Renal pelvis (tissue), 12 donors: ENCODE data around the gene GSN. TPM values are rescaled to one million over a fixed set of nuclear protein-coding genes. Genes with fewer than 3 reads are reported as not detected.

Experiments used
- DNase-seq: peaks from one replicate; pipeline ENCODE4 v3.0.0-alpha.2; 2013
- long read RNA-seq, 16 experiments: transcript quantifications; one replicate each; lab custom pipeline, GENCODE V29; 2026
- polyA plus RNA-seq, 3 donors: library from polyadenylated mRNA; unstranded; fragments of 120-200 nt; gene quantifications; one replicate each; pipeline ENCODE4 v1.2.1, GENCODE V29; 2013; ENCODE audit not compliant: insufficient read length in 3 of 3

Gene GSN
- polyA plus RNA-seq, result 100 to 1,000 TPM; 147 to 225 (median 173) TPM
- long read RNA-seq, donor 1, transcript GSN-204 (17 exons, 2,657 nt), result major isoform, 30 of 86 reads
- long read RNA-seq, donor 1, partial matches to known transcripts, result 29 of 86 reads
- long read RNA-seq, donor 1, other reads (novel, unspliced or antisense), result 21 of 86 reads
- long read RNA-seq, donor 2, transcript GSN-204 (17 exons, 2,657 nt), result major isoform, 45 of 199 reads
- long read RNA-seq, donor 2, partial matches to known transcripts, result 136 of 199 reads
- long read RNA-seq, donor 2, other reads (novel, unspliced or antisense), result 11 of 199 reads
- long read RNA-seq, donor 3, transcript GSN-204 (17 exons, 2,657 nt), result major isoform, 20 of 133 reads
- long read RNA-seq, donor 3, partial matches to known transcripts, result 92 of 133 reads
- long read RNA-seq, donor 3, other reads (novel, unspliced or antisense), result 15 of 133 reads
- long read RNA-seq, donor 4, transcript GSN-204 (17 exons, 2,657 nt), result major isoform, 40 of 105 reads
- long read RNA-seq, donor 4, transcript GSN-203 (19 exons, 2,664 nt), result minor isoform, 6 of 105 reads
- long read RNA-seq, donor 4, partial matches to known transcripts, result 37 of 105 reads
- long read RNA-seq, donor 4, other reads (novel, unspliced or antisense), result 17 of 105 reads
- long read RNA-seq, donor 5, transcript GSN-204 (17 exons, 2,657 nt), result major isoform, 13 of 36 reads
- long read RNA-seq, donor 5, partial matches to known transcripts, result 18 of 36 reads
- long read RNA-seq, donor 5, other reads (novel, unspliced or antisense), result 0 of 36 reads
- long read RNA-seq, donor 6, transcript GSN-204 (17 exons, 2,657 nt), result major isoform, 19 of 57 reads
- long read RNA-seq, donor 6, partial matches to known transcripts, result 24 of 57 reads
- long read RNA-seq, donor 6, other reads (novel, unspliced or antisense), result 10 of 57 reads
- long read RNA-seq, donor 7, transcript GSN-203 (19 exons, 2,664 nt), result minor isoform, 8 of 216 reads
- long read RNA-seq, donor 7, transcript GSN-204 (17 exons, 2,657 nt), result major isoform, 58 of 216 reads
- long read RNA-seq, donor 7, transcript GSN-211 (3 exons, 680 nt), result minor isoform, 5 of 216 reads
- long read RNA-seq, donor 7, partial matches to known transcripts, result 118 of 216 reads
- long read RNA-seq, donor 7, other reads (novel, unspliced or antisense), result 27 of 216 reads
- long read RNA-seq, donor 8, transcript GSN-204 (17 exons, 2,657 nt), result major isoform, 45 of 100 reads
- long read RNA-seq, donor 8, transcript GSN-211 (3 exons, 680 nt), result minor isoform, 5 of 100 reads
- long read RNA-seq, donor 8, partial matches to known transcripts, result 42 of 100 reads
- long read RNA-seq, donor 8, other reads (novel, unspliced or antisense), result 5 of 100 reads
- long read RNA-seq, donor 9, transcript GSN-203 (19 exons, 2,664 nt), result minor isoform, 5 of 208 reads
- long read RNA-seq, donor 9, transcript GSN-204 (17 exons, 2,657 nt), result major isoform, 37 of 208 reads
- long read RNA-seq, donor 9, partial matches to known transcripts, result 149 of 208 reads
- long read RNA-seq, donor 9, other reads (novel, unspliced or antisense), result 14 of 208 reads
- long read RNA-seq, donor 10, transcript GSN-204 (17 exons, 2,657 nt), result major isoform, 14 of 126 reads
- long read RNA-seq, donor 10, partial matches to known transcripts, result 101 of 126 reads
- long read RNA-seq, donor 10, other reads (novel, unspliced or antisense), result 8 of 126 reads
- long read RNA-seq, donor 11, transcript GSN-204 (17 exons, 2,657 nt), result major isoform, 24 of 77 reads
- long read RNA-seq, donor 11, partial matches to known transcripts, result 33 of 77 reads
- long read RNA-seq, donor 11, other reads (novel, unspliced or antisense), result 13 of 77 reads
- long read RNA-seq, donor 12, transcript GSN-203 (19 exons, 2,664 nt), result minor isoform, 5 of 97 reads
- long read RNA-seq, donor 12, transcript GSN-204 (17 exons, 2,657 nt), result major isoform, 38 of 97 reads
- long read RNA-seq, donor 12, partial matches to known transcripts, result 36 of 97 reads
- long read RNA-seq, donor 12, other reads (novel, unspliced or antisense), result 17 of 97 reads
- long read RNA-seq, donor 13, partial matches to known transcripts, result 18 of 29 reads
- long read RNA-seq, donor 13, other reads (novel, unspliced or antisense), result 8 of 29 reads
- long read RNA-seq, donor 14, result 0 reads
- long read RNA-seq, donor 15, full-length matches to known transcripts, result 29 of 271 reads
- long read RNA-seq, donor 15, partial matches to known transcripts, result 217 of 271 reads
- long read RNA-seq, donor 15, other reads (novel, unspliced or antisense), result 25 of 271 reads
- long read RNA-seq, donor 16, full-length matches to known transcripts, result 41 of 101 reads
- long read RNA-seq, donor 16, partial matches to known transcripts, result 44 of 101 reads
- long read RNA-seq, donor 16, other reads (novel, unspliced or antisense), result 16 of 101 reads

DNA sequence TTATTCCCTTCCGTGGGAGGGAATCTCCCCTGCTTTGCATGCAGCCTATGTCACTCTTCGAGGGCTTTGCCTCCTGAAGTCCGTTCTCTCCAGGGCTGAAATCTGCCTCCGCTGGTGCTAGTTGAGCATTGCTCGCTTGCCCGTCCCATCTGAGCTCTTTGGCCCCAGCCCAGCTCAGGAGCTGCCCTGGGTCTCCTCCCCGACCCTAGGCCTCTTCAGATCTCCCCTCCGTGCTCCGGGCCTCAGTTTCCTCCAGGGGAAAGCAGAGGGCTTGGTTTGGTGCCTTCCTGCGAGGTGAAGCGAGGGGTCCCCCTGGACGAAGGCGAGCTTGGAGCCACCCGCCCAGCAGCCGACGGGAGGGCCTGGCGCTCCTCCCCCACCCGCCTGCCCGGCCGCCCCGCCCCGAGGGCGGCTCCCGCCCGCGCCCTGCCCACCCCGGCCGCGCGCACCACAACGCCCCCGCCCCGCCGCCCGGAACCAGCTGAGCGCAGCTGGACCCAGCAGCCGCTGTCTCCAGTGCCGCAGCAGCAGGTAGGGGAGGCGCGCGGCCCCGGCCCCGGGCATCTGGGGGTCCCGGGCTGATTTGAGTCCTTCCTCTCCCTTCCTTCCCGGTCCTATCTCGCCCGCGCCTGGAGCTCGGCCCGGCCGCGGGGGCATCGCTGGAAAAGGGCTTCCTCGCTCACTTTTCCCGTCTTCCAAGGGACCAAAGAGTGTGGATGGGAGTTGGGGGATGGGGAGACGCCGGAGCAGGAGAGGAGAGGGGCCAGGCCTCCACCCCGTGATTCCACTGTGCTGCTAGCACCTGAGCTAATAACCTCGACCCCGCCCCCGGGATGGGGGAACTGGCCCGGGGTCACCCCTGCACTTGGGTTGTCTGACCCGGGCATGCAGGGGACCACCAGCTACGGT lies at the start of gene GSN:
GSN (plus strand) TSS at position 474 of the 909 bp plus-strand sequence. CDS start 33,810 bp downstream, outside the sequence.
- DNase-seq, result peak; percentile 70

DNA sequence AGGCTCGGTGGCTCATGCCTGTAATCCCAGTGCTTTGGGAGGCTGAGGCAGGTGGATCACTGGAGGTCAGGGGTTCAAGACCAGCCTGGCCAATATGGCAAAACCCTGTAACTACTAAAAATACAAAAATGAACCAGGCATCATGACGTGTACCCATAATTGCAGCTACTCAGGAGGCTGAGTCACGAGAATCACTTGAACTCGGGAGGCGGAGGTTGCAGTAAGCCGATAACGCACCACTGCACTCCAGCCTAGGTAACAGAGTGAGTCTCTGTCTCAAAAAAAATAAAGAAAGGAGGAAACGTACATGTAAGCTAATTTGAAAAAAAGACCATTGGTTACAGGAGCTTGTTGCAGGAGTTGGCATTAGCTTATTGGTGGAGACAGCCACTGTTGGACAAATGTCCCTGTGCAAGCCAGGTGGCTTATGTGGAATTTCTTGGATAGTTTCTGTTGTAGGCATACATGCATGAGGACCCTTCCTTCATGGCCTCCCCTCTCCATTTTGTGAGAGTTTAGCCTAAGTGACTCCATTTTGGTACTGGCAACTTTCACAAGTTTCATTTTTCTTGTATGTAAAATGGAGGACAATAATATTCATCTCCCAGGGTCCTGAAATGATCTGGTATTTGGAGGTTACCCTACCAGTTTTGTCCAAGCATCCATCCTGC lies 49.5 kb upstream of the GSN start:
- DNase-seq, result no peak

DNA sequence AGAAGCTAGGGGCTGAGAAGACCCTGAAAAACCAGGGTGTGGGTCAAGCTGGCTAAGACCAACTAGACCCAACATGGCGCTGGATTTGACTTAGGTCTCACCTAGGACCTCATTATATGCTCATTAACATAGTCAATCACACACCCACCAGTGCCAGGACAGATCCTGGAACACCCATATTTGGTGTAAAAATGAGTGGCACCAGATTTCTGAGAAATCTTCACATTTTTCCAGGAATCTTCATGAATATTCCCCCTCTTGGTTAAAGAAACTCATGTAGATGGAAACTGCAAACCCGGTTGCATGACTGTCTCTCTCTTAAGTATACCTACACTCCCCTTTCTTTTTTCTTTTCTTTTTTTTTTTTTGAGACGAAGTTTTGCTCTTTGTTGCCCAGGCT lies 48.4 kb upstream of the GSN start:
- DNase-seq, result no peak

DNA sequence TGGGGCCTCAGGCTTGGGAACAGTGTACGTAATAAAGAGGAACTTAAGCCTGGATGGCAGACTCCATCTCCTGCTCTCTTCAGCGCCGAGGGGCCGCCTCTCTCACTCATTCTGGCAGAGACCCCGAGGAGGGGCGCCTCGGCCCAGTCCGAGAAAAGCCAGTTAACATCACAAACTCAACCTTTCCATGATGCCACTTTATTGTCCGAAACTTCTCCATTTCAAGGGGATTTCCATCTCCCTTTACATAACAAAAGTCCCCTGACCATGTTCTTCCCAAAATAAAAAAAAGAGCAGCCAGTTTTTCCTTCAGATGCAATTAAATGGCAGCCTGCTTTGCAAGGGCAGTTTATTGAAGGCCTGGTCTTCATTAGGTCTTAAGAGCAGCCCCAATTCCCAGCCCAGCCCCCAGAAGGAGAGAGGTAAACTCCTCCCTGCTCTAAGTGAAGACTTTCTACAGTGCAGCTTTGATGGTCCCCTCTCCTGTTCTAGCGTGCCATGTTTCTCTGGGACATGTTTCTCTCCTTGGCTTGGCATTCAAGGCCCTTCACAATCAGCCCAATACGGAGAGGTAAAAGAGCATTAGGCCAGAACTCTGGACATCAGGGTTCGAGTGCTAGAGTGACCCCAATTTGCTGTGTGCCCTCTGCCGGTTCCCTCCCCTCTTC lies 46.8 kb upstream of the GSN start:
- no peak for DNase-seq

DNA sequence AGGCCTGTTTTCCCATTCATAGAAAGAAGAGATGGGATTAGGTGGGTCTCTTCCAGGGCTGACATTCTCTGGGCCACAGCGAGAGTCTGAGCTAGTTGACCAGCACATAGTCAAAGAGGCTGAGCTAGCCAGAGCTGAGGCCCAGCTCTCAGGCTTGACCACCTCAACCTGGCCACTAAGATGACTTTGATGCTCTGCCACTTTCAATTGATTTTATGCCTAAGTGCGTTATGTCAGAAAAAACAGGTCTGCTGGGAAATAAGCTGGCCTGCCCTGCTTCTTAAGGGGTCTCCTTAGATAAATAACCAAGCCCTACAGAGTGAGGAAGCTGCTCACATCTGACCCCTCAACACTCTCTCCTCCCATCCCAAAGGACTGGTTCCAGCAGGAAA lies 46.3 kb upstream of the GSN start:
- DNase-seq, result no peak

DNA sequence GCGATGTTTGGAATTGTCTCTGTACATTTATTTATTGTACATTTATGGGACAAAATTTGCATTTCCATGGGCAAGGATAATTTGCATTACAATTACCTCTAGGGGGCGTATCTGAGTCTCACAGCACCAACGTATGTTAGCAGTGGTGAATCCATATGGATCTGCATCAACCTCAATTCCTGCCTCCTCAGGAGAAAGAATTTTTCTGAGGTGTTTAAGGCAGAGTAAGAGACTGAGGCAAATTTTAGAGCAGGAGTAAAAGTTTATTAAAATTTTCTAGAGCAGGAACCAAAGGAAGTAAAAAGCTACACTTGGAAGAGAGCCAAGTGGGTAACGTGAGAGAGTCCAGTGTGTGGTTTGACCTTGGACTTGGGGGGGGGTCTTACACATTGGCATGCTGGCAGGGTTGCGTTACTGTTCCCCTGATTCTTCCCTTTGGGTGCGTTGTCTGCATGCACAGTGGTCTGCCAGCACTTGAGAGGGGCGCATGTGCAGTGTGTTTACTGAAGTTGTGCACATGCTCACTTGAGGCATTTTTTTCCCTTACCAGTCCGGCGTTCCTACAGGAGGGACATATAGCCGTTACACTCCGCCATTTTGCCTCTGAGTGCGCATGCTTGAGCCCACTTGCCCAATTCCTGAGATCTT lies 45.3 kb upstream of the GSN start:
- no peak for DNase-seq

DNA sequence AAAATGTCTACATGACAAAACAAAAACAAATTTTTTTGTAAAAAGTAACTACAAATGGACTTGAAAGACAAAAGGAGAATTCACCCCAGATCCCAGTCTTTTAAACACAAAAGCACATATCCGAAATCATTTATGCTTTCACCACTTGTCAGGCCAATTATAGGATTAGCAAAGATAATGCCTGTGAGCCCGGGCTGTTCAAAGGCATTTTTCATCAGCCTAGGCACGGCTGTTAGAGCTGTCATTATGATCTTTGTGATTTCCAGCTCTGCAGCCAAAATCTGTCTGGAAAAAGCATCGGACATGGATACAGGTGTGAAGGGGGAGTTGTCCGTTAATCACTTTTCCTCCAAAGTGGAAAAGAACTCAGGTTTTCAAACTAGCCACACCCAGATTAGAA lies 42.7 kb upstream of the GSN start:
- DNase-seq, result no peak

DNA sequence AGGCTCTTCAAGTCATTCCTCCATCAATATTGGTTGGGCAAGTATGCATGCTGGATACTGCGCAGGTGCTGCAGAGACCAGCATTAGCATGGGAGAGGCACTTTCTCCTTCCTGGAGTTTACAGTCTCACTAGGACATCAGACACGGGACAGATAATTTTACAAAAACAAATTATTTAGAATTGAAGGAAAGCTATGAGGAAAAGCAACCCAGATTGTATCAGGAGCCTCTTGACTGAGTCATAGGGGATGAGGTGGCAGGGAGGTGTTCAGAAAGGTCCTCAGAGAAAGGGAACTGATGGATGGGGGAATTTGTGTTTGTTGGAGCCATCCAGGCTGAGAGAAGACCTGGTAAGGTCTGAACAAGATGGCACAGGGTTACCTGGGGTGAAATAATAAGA lies 41.8 kb upstream of the GSN start:
- DNase-seq, result no peak

DNA sequence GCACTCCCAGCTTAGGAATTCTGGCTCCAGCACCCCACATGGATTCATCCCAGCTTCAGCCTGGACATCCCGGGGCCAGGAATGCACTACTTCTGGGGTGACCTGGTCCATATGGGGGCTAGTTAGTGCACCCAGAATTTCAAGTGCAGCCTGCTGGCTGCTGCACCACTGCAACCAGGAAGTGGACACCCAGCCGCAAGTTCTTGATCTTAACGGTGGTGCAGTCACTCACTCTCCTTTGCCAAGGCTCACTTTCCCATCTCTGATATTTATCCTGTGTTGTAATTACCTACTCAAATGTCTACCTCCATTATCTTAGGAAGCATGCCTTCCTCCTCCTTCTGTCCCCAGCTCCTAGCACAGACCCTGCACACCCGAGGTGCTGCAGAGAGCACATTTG lies 40.1 kb upstream of the GSN start:
- no peak for DNase-seq

DNA sequence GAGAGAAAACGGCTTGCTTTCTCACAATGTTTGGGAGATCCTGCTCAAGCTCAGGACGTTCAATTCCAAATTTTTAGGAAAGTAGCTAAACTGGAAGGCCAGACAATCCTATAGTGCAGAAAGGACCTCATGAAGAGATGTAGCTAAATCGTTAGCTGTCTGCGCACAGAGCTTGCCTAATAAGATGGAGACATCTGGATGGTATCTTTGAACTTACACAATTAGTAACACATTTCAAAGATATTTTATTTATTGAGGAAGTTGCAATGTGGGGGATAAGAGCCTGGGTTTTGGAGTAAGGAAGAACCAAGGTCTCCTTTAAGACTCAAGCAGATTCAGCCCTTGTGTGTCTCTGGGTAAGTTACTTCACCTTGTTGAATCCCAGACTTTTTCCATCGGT lies 37.7 kb upstream of the GSN start:
- DNase-seq, result no peak

DNA sequence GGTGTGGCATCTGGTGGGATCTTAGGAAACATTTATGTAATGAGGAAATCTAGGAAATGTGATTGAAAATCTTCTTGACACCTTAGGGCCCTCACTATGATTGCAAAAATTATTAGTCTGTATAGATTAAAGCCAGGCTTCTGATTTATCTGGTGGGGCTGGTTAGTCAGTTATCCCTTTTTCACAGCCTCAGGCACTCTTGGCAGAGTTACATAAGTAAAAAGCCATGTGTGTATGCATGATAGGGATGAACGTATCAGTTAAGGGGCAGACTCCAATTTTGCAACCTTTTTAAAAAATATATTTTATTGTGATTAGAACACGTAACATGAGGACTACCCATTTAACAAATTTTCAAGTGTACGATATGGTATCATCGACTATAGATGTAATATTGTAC lies 35.7 kb upstream of the GSN start:
- no peak for DNase-seq

DNA sequence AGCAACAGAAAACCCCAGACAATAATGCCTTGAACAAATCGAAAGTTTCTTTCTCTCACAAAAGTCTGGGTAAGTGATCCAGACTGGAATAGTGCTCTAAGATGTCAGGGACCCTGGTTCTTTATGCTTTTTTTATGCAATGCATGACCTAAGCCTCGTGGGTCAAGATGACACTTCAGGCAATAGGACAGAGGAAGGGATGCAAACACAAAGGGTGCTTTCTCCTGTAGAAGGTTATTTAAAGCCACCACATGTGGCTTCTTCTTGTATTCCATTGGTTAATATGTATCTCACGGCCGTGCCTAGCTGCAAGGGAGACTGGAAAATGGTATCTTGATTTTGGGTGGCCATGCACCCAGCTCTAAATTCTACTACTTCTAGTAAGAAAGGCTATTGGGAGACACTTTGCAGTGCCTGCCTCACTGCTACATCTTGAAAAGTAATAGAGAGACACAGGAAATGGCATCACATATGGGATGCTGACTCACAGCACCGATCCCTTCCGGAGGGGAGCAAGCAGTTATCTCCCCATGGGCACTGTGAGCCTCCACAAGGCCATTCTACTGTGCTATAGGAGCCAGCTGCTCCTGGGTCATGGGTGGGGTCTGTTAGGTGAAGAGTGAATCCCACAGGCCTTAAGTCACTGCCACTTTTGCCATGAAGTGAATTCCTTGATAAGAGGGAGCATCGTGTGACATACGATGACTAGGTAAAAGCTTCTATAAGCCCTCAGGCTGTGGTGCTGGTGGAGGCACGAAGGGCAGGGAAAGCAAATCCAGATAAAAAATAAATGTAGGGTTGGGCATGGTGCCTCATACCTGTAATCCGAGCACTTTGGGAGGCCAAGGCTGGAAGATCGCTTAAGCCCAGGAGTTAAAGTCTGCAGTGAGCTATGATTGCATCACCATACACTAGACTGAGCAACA lies 33.8 kb upstream of the GSN start:
- DNase-seq, result no peak

DNA sequence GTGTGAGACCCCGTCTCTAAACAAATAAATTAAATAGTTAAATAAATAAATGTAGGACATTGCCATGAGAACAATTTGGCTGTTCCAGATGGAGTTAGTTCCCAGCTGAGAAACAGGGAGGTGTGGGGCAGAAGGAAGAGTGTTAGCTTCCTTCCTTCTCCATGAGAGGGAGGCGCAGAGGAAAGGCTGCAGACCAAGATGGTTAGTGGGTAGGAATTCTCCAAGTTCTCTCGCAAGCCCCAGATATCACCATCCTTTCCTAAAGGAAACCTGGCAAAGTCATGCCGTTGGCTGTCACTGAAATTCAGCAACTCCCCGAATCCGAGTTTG lies 33.2 kb upstream of the GSN start:
- DNase-seq, result no peak

DNA sequence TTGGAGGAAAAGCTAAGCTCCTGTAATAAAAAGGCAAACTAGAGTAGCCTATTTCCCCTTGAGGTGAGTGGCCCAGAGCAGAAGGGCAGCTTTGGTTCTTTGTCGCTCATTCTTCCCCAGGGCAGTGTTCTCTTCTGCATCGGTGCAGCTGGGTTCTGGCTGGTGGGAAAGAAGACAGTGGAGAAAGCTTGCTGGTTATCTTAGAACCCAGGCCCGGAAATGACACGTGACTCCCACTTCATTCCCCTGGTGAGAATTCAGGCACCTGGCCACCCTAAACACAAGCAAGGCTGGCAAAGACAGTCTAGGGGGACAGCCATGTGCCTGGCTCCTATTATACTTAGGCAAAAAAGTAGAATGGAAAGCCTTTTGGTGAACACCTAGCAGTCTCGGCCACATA lies 32.5 kb upstream of the GSN start:
- no peak for DNase-seq

DNA sequence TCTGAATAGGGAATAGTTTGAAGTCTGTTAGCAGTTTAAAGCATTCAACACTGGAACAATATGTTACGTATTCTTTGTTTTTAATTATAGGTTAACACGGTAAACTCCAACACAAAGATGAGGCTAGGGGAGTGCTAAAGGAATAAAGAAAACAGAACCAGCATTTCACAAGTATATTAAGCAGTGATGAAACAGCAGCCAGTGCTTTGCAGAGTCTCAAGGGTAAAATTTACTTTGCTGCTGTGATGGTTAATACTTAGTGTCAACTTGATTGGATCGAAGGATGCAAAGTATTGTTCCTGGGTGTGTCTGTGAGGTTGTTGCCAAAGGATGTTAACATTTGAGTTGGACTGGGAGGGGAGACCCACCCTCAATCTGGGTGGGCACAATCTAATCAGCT lies 30.0 kb upstream of the GSN start:
- DNase-seq, result no peak

DNA sequence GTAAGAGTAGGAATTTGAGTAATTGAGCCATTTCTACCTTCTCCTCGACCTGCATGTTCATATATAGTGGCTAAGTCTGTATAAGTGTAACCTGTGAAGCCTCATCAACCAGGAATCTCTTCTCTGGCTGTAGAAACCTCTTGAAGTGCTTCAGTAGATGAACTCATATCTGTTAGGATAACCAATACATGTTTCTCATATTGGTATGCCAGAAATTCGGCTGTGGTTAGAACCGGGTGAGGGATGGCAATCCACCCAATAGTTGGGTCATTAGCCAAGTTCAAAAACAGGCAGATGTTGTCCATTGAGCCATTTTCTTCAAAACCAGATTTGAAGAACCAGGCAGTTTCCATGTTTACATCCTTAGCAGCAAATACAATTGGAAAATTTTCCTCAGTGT lies 28.9 kb upstream of the GSN start:
- no peak for DNase-seq
